Measurements from ENCODE around the gene RPL36A. TPM values are rescaled to one million over a fixed set of nuclear protein-coding genes. Genes with fewer than 3 reads are reported as not detected.

Gene RPL36A
- total RNA-seq, 4 donors from 2014 or later = 279 to 2,120 (median 1,455) TPM

GRCh38 chrX:101398694-101399093 lies 7.9 kb downstream of the RPL36A start:
- H3K27me3 ChIP-seq = no peaks in the 10 kb centered on the region
- intact Hi-C loops (cut with DNase I; ENCODE audit: low total_unique reads) = no loop called here
- no peak overlapping the region for H3K4me3 ChIP-seq
- no peak overlapping the region for H3K27ac ChIP-seq
- H3K4me1 ChIP-seq = no peaks in the 10 kb centered on the region
- H3K9me3 ChIP-seq = no peaks in the 10 kb centered on the region
- no peak for DNase-seq
- H3K36me3 ChIP-seq = no peaks in the 10 kb centered on the region
- no peak for TF ChIP-seq POLR2A (IDR thresholded peaks at IDR 0.05)
- no peak for TF ChIP-seq CTCF (IDR thresholded peaks at IDR 0.05)

- Histone ChIP-seq H3K27ac (no peak overlapping the region), H3K4me1 (no peaks in the 10 kb centered on the region), H3K9me3 (no peaks in the 10 kb centered on the region), H3K36me3 (no peaks in the 10 kb centered on the region), H3K27me3 (no peaks in the 10 kb centered on the region), H3K4me3 (no peak overlapping the region)
- intact Hi-C loops (cut with DNase I; ENCODE audit: low total_unique reads) = no loop called here
- DNase-seq = no peak
- TF ChIP-seq POLR2A (IDR thresholded peaks at IDR 0.05) (no peak), CTCF (IDR thresholded peaks at IDR 0.05) (no peak)
Measured at GRCh38 chrX:101399825-101400224, 9.0 kb downstream of the RPL36A start.

- H3K27ac ChIP-seq = peak overlapping the region; percentile 93 to 97
- no peaks in the 10 kb centered on the region for H3K9me3 ChIP-seq
- H3K36me3 ChIP-seq = no peaks in the 10 kb centered on the region
- no peak for TF ChIP-seq POLR2A (IDR thresholded peaks at IDR 0.05)
- TF ChIP-seq CTCF (IDR thresholded peaks at IDR 0.05) = no peak
- intact Hi-C loops (cut with DNase I; ENCODE audit: low total_unique reads) = no loop called here
- H3K4me1 ChIP-seq = no peaks in the 10 kb centered on the region
- DNase-seq = no peak
- H3K27me3 ChIP-seq = no peaks in the 10 kb centered on the region
- peak overlapping the region; percentile 51 to 55 for H3K4me3 ChIP-seq
Measured at GRCh38 chrX:101407167-101407747, 16.4 kb downstream of the RPL36A start.

GRCh38 chrX:101407748-101408531 lies 17.1 kb downstream of the RPL36A start, which contains the start of the genes GLA and HNRNPH2:
Gene GLA, minus strand, starts transcription at chrX:101407925. Its CDS starts 22 bp downstream, at chrX:101407903.
Gene HNRNPH2, plus strand, starts transcription at chrX:101408222. Its CDS starts 3,767 bp downstream, at chrX:101411989.
- intact Hi-C loops (cut with DNase I; ENCODE audit: low total_unique reads) = no loop called here

More at GRCh38 chrX:101407748-101408531, 17.1 kb downstream of the RPL36A start, which contains the start of the genes GLA and HNRNPH2:
- no peaks in the 10 kb centered on the region for H3K4me1 ChIP-seq
- peak within 1 kb of the TSS; percentile 55 to 57 for H3K4me3 ChIP-seq
- H3K27ac ChIP-seq = peak within 1 kb of the TSS; percentile 93 to 97
- no peaks in the 10 kb centered on the region for H3K36me3 ChIP-seq
- DNase-seq = peak; percentile 88 to 95
- no peaks in the 10 kb centered on the region for H3K9me3 ChIP-seq
- H3K27me3 ChIP-seq = no peaks in the 10 kb centered on the region
- TF ChIP-seq CTCF (IDR thresholded peaks at IDR 0.05) = no peak
- peak; percentile 67 to 86 for TF ChIP-seq POLR2A (IDR thresholded peaks at IDR 0.05)

Measured in uterus (tissue), 4 donors.